ENCODE measurements around the gene CDK5RAP2.

CDK5RAP2 gene

GRCh38 chr9:120564589-120564988, 15.4 kb downstream of the CDK5RAP2 start:
- Histone ChIP-seq H3K36me3 (ENCODE audit: control insufficient read depth in 2 of 2, insufficient read depth in 1 of 2, low read length in 2 of 2) (peaks cover 2 to 75% of the 10 kb centered on the region in 2 experiments), H3K9me3 (ENCODE audit: control insufficient read depth, insufficient read depth, low read depth, low read length) (no peaks in the 10 kb centered on the region), H3K4me3 (ENCODE audit: low read depth, low read length) (no peak overlapping the region), H3K27ac (ENCODE audit: extremely low read depth, low read depth, low read length) (no peak overlapping the region), H3K4me1 (ENCODE audit: control insufficient read depth, insufficient read depth, low read length) (no peaks in the 10 kb centered on the region)
- TF ChIP-seq ZFHX2 (tag by site-specific recombination; conservative IDR thresholded peaks at IDR 0.05) (no peak), ZNF658 (tag by site-specific recombination; IDR thresholded peaks at IDR 0.05) (no peak), KLF8 (tag by site-specific recombination; IDR thresholded peaks at IDR 0.05) (no peak), HOXC10 (CRISPR knock-in tag; IDR thresholded peaks at IDR 0.05) (no peak), ZNF121 (tag by site-specific recombination; IDR thresholded peaks at IDR 0.05) (no peak), ZEB2 (tag by site-specific recombination; IDR thresholded peaks at IDR 0.05) (no peak), SCRT1 (tag by site-specific recombination; IDR thresholded peaks at IDR 0.05; ENCODE audit: borderline replicate concordance) (no peak), ZNF302 (tag by site-specific recombination; IDR thresholded peaks at IDR 0.05; ENCODE audit: low read depth) (no peak)
- POLR2A ChIA-PET: no interaction called here
- CTCF ChIA-PET: interaction anchor here (1.2 kb wide), 1 partner anchor 27 kb away, joined by 3 read pairs; no protein-coding TSS in a partner anchor

- Histone ChIP-seq H3K9me3 (ENCODE audit: control insufficient read depth, insufficient read depth, low read depth, low read length) (no peaks in the 10 kb centered on the region), H3K4me3 (ENCODE audit: low read depth, low read length) (no peak overlapping the region), H3K27ac (ENCODE audit: extremely low read depth, low read depth, low read length) (no peak overlapping the region), H3K4me1 (ENCODE audit: control insufficient read depth, insufficient read depth, low read length) (no peaks in the 10 kb centered on the region), H3K36me3 (ENCODE audit: control insufficient read depth in 2 of 2, insufficient read depth in 1 of 2, low read length in 2 of 2) (peaks cover 0 to 67% of the 10 kb centered on the region in 2 experiments; a peak in 2 of 3 replicates)
- CTCF ChIA-PET: no interaction called here
- POLR2A ChIA-PET: no interaction called here
- TF ChIP-seq ZNF211 (tag by site-specific recombination; IDR thresholded peaks at IDR 0.05; ENCODE audit: low read depth): no peak
- TF ChIP-seq ZNF184 (tag by site-specific recombination; IDR thresholded peaks at IDR 0.05): no peak
- no peak for TF ChIP-seq ZNF639 (tag by site-specific recombination; IDR thresholded peaks at IDR 0.05)
- no peak for TF ChIP-seq ZEB2 (tag by site-specific recombination; IDR thresholded peaks at IDR 0.05)
- TF ChIP-seq ZFP37 (tag by site-specific recombination; IDR thresholded peaks at IDR 0.05): no peak
- TF ChIP-seq ZNF121 (tag by site-specific recombination; IDR thresholded peaks at IDR 0.05): no peak
- no peak for TF ChIP-seq ZNF596 (tag by site-specific recombination; IDR thresholded peaks at IDR 0.05)
- no peak for TF ChIP-seq ZNF621 (tag by site-specific recombination; IDR thresholded peaks at IDR 0.05)
- no peak for TF ChIP-seq CTCF (tag by site-specific recombination; IDR thresholded peaks at IDR 0.05)
- TF ChIP-seq ZNF239 (tag by site-specific recombination; IDR thresholded peaks at IDR 0.05): no peak
- no peak for TF ChIP-seq TSHZ1 (tag by site-specific recombination; IDR thresholded peaks at IDR 0.05; ENCODE audit: borderline replicate concordance)
- no peak for TF ChIP-seq ZNF670 (tag by site-specific recombination; IDR thresholded peaks at IDR 0.05; ENCODE audit: low read depth)
- no peak for TF ChIP-seq ZNF391 (tag by site-specific recombination; IDR thresholded peaks at IDR 0.05; ENCODE audit: borderline replicate concordance, low read depth)
- TF ChIP-seq ZNF175 (tag by site-specific recombination; IDR thresholded peaks at IDR 0.05): no peak
- no peak for TF ChIP-seq ZNF518A (tag by site-specific recombination; conservative IDR thresholded peaks at IDR 0.05; ENCODE audit: low read depth)
Measured at GRCh38 chr9:120562861-120563443, 17.0 kb downstream of the CDK5RAP2 start.
